ENCODE results near the gene TRIM26. TPM values are rescaled to one million over a fixed set of nuclear protein-coding genes. Genes with fewer than 3 reads are reported as not detected.

Gene TRIM26
- total and polyA plus RNA-seq, 2 of the 13 experiments (the other 11 are each of a cell fraction or from before 2014, with no cell fraction given) = 27.1 to 38.7 TPM

GRCh38 chr6:30259140-30260035, 46.2 kb upstream of the TRIM26 start (continued):
- TF ChIP-seq, protein P1, sequence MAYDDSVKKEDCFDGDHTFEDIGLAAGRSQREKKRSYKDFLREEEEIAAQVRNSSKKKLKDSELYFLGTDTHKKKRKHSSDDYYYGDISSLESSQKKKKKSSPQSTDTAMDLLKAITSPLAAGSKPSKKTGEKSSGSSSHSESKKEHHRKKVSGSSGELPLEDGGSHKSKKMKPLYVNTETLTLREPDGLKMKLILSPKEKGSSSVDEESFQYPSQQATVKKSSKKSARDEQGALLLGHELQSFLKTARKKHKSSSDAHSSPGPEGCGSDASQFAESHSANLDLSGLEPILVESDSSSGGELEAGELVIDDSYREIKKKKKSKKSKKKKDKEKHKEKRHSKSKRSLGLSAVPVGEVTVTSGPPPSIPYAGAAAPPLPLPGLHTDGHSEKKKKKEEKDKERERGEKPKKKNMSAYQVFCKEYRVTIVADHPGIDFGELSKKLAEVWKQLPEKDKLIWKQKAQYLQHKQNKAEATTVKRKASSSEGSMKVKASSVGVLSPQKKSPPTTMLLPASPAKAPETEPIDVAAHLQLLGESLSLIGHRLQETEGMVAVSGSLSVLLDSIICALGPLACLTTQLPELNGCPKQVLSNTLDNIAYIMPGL (CRISPR knock-in tag; IDR thresholded peaks at IDR 0.05; ENCODE audit: borderline replicate concordance in 1 of 2, low read depth in 1 of 2) = peak; percentile 66 to 74
- TF ChIP-seq REXO4 (CRISPR knock-in tag; IDR thresholded peaks at IDR 0.05; ENCODE audit: borderline replicate concordance) (no peak), SRF (IDR thresholded peaks at IDR 0.05; ENCODE audit: low read depth, low read length) (no peak), ZNF788 (CRISPR knock-in tag; IDR thresholded peaks at IDR 0.05; ENCODE audit: borderline replicate concordance) (peak; percentile 81; the same call in 1 of the 2 replicates), KLF16 (CRISPR knock-in tag; IDR thresholded peaks at IDR 0.05) (0 out of 4 replicates have a peak, but pooled peaks have one; percentile 23 to 56), SIX4 (CRISPR knock-in tag; IDR thresholded peaks at IDR 0.05) (no peak), CREB1 (IDR thresholded peaks at IDR 0.05) (peak; percentile 88), CREB1 (CRISPR knock-in tag; IDR thresholded peaks at IDR 0.05) (peak; percentile 98), HMG20B (CRISPR knock-in tag; conservative IDR thresholded peaks at IDR 0.05) (no peak), ZNF652 (CRISPR knock-in tag; IDR thresholded peaks at IDR 0.05; ENCODE audit: borderline replicate concordance, low read depth) (no peak), ZNF451 (CRISPR knock-in tag; IDR thresholded peaks at IDR 0.05) (0 out of 2 replicates have a peak, but pooled peaks have one; percentile 59), SRY (CRISPR knock-in tag; IDR thresholded peaks at IDR 0.05) (peak; percentile 86; the same call in 1 of the 2 replicates), ZNF496 (CRISPR knock-in tag; IDR thresholded peaks at IDR 0.05; ENCODE audit: insufficient replicate concordance) (no peak), ZSCAN9 (CRISPR knock-in tag; IDR thresholded peaks at IDR 0.05; ENCODE audit: borderline replicate concordance) (no peak), NR2C2 (CRISPR knock-in tag; IDR thresholded peaks at IDR 0.05; ENCODE audit: borderline replicate concordance) (peak; percentile 24; the same call in 1 of the 2 replicates), ZNF44 (CRISPR knock-in tag; IDR thresholded peaks at IDR 0.05) (peak; percentile 8; the same call in 1 of the 2 replicates), YEATS2 (CRISPR knock-in tag; IDR thresholded peaks at IDR 0.05; ENCODE audit: borderline replicate concordance) (peak; percentile 38; the same call in 1 of the 2 replicates)
- TF ChIP-seq, protein P2, sequence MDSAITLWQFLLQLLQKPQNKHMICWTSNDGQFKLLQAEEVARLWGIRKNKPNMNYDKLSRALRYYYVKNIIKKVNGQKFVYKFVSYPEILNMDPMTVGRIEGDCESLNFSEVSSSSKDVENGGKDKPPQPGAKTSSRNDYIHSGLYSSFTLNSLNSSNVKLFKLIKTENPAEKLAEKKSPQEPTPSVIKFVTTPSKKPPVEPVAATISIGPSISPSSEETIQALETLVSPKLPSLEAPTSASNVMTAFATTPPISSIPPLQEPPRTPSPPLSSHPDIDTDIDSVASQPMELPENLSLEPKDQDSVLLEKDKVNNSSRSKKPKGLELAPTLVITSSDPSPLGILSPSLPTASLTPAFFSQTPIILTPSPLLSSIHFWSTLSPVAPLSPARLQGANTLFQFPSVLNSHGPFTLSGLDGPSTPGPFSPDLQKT (CRISPR knock-in tag; IDR thresholded peaks at IDR 0.05; ENCODE audit: borderline replicate concordance) = no peak
- TF ChIP-seq, protein P3, sequence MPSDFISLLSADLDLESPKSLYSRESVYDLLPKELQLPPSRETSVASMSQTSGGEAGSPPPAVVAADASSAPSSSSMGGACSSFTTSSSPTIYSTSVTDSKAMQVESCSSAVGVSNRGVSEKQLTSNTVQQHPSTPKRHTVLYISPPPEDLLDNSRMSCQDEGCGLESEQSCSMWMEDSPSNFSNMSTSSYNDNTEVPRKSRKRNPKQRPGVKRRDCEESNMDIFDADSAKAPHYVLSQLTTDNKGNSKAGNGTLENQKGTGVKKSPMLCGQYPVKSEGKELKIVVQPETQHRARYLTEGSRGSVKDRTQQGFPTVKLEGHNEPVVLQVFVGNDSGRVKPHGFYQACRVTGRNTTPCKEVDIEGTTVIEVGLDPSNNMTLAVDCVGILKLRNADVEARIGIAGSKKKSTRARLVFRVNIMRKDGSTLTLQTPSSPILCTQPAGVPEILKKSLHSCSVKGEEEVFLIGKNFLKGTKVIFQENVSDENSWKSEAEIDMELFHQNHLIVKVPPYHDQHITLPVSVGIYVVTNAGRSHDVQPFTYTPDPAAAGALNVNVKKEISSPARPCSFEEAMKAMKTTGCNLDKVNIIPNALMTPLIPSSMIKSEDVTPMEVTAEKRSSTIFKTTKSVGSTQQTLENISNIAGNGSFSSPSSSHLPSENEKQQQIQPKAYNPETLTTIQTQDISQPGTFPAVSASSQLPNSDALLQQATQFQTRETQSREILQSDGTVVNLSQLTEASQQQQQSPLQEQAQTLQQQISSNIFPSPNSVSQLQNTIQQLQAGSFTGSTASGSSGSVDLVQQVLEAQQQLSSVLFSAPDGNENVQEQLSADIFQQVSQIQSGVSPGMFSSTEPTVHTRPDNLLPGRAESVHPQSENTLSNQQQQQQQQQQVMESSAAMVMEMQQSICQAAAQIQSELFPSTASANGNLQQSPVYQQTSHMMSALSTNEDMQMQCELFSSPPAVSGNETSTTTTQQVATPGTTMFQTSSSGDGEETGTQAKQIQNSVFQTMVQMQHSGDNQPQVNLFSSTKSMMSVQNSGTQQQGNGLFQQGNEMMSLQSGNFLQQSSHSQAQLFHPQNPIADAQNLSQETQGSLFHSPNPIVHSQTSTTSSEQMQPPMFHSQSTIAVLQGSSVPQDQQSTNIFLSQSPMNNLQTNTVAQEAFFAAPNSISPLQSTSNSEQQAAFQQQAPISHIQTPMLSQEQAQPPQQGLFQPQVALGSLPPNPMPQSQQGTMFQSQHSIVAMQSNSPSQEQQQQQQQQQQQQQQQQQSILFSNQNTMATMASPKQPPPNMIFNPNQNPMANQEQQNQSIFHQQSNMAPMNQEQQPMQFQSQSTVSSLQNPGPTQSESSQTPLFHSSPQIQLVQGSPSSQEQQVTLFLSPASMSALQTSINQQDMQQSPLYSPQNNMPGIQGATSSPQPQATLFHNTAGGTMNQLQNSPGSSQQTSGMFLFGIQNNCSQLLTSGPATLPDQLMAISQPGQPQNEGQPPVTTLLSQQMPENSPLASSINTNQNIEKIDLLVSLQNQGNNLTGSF (CRISPR knock-in tag; IDR thresholded peaks at IDR 0.05) = no peak
